Measurements from ENCODE around the gene RTN1.

DNA sequence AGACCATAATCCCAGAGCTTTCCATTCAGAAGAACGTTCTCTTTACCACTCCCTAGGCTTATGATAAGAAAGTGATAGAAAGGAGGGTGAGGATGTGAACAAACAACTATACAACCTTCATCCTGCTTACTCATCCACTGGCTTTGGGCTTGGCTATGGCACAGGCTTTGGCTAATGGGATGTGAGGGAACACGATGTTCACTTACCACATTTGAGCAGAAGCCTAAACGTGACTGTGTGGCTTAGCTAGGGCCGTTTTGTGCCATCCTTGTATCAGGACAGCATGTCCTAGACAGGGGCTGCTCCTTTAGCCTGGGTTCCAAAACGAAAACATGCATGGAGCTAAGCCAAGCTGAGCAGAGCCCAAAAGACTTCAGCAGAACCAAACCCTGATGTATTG is 175.4 kb downstream of the RTN1 start:
- TF ChIP-seq, protein P1, sequence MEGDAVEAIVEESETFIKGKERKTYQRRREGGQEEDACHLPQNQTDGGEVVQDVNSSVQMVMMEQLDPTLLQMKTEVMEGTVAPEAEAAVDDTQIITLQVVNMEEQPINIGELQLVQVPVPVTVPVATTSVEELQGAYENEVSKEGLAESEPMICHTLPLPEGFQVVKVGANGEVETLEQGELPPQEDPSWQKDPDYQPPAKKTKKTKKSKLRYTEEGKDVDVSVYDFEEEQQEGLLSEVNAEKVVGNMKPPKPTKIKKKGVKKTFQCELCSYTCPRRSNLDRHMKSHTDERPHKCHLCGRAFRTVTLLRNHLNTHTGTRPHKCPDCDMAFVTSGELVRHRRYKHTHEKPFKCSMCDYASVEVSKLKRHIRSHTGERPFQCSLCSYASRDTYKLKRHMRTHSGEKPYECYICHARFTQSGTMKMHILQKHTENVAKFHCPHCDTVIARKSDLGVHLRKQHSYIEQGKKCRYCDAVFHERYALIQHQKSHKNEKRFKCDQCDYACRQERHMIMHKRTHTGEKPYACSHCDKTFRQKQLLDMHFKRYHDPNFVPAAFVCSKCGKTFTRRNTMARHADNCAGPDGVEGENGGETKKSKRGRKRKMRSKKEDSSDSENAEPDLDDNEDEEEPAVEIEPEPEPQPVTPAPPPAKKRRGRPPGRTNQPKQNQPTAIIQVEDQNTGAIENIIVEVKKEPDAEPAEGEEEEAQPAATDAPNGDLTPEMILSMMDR (IDR thresholded peaks at IDR 0.05; ENCODE audit: low read depth, low read length), result no peak
- TF ChIP-seq EZH2phosphoT487 (IDR thresholded peaks at IDR 0.05; ENCODE audit: low read depth), result no peak

Data from OCI-LY3 (cell line).